Activated naive CD4-positive, alpha-beta T cell treated with anti-CD3 and anti-CD28 coated beads, Interleukin-2, amount 50 U/mL, for 16 hours (primary cell): ENCODE data around the gene MIA3.

Experiments used
- DNase-seq: peaks from one replicate; pipeline ENCODE4 v3.0.0-alpha.2; 2020

Gene MIA3

DNA sequence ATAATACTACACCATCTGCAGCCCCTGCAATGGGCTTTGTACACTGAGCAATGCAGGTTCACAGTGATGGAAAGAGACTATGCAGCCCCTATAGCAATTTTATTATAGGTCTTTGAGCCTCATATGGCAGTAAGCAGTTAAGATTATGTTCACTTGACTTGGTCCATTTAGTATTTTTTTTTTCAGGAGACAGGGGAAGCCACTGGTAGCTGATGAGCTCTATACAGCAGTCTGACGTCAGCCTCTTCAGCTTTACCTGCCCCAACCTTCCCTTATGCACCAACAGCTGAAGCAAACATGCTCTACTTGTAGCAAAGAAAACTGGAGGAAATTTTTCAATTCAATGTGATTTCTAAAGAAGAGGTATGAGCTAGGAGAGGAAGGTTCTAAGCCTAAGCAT is 62.2 kb downstream of the MIA3 start:
- no peak for DNase-seq

DNA sequence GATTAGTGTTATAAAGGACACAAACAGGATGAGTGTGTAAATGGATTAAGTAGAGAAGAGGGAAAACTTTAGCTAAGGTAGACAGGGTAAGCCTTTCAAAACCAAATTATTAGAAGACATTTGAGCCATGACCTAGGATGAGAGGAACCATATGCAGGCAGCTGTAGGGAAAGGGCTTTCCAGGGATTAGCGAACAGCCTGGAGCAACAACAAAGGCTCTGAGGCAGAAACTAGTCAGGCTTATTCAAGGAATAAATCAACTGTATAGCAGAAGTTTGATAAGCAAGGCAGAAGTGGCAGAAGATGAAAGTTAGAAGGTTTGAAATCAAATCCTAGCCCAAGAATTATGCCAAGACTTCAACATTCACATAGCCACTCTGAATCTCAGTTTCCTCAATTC is 73.1 kb downstream of the MIA3 start:
- DNase-seq: no peak

DNA sequence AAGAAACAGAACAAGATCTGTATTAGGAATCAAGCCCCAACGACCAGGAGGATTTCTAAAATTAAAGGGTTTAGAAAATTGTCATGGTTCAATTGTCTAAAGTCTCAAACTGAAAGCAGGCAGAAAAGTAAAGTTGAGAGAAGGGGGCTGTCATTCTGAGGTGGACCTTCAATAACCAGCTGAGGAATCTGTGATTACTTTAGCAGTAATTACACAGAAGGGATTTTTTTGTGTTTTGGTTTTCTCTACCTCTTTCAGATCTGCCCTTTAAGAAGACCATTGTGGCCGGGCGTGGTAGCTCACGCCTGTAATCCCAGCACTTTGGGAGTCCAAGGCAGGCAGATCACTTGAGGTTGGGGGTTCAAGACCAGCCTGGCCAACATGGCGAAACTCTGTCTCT is 77.0 kb downstream of the MIA3 start:
- no peak for DNase-seq

DNA sequence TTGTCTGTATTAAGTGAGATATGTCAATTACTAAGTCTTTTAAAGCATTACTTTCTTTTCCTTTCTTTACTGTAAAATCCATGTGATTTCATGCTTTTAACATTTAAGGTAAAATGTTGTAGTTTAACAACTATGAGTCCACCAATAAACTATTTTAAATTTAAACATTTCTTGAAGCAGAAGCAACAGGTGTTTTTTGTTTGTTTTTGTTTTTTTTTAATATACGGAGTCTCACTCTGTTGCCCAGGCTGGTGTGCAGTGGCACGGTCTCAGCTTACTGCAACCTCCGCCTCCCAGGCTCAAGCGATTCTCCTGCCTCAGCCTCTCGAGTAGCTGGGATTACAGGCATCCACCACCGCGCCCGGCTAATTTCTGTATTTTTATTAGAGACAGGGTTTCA is 78.8 kb downstream of the MIA3 start:
- no peak for DNase-seq

DNA sequence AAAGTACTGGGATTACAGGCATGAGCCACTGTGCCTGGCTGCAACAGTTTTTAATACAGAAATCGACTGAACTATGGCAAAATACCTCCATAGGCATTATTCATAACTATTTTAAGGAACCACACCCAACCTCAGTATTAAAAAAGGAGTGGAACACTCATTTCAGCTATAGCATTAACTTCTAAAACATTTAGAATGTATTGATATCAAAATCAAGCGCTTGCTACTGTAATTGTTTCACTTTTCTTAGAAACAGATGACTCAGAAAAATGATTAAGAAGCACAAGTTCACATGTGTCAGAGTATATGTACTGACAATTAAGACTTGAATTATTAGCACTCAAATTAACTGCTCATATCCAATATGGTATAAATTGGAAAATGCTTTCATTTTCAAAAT is 79.3 kb downstream of the MIA3 start:
- no peak for DNase-seq

DNA sequence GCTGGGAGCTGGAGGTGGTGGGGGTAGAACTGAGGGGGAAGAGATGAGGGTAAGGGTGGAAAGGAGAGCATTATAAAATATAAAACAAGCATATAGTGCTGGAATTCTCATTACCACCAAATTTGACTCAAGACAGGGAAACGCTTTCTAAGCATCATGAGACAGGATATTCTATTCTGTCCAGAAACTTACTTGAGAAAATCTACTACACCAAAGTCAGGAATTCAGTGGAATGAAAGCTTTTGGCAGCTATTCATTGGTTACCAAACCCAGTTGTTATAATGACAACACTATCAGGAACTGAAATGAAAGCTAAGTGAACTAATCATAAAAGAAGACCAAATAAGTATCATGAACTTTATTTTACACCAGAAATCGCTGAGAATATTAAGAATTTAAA is 79.9 kb downstream of the MIA3 start:
- no peak for DNase-seq

DNA sequence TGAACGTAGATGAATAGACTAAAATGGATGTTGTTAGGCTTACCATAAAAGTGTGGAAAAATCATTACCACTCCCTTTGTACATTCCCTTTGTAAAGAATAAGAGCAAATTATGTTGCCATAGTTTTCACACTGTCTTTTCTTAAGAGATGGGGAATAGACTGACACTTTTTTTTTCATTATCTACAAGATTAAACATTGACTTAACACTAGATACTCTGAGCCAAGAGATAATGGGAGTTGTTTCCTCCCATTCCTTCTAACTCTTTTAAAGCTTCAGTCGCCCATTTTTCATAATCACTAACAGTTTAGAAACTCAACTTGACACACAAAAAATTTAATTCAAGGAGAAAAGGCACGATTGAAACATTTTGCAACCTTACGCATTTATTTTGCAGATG is 84.3 kb downstream of the MIA3 start:
- no peak for DNase-seq

DNA sequence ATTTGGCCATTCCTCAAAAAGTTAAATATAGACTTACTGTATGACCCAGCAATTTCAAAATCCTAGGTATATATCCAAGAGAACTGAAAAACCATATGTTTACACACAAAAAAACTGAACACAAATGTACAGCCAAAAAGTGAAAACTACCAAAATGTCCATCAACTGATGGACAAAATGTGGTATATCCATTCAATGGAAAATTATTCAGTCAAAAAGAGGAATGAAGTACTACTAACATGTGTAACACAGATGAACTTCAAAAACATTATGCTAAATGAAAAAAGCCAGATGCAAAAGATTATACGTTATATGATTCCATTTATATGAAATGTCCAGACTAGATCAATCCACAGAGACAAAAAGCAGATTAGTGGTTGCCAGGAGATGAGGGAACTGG is 86.4 kb downstream of the MIA3 start:
- DNase-seq: no peak

DNA sequence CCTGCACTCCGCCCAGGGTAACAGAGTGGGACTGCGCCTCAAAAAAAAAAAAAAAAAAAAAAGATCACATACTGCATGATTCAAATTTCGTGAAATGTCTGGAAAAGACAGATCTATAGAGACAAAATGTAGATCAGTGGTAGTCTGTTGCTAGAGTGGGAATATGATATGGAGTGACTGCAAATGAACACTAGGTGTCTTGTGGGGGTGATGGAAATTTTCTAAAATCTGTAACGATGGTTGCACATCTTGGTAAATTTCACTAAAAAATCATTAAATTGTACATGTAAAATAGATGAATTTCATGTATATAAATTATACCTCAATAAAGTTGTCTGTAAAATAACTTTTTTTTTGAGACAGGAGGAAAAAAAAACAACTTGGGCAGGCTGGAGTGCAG is 88.9 kb downstream of the MIA3 start:
- no peak for DNase-seq

DNA sequence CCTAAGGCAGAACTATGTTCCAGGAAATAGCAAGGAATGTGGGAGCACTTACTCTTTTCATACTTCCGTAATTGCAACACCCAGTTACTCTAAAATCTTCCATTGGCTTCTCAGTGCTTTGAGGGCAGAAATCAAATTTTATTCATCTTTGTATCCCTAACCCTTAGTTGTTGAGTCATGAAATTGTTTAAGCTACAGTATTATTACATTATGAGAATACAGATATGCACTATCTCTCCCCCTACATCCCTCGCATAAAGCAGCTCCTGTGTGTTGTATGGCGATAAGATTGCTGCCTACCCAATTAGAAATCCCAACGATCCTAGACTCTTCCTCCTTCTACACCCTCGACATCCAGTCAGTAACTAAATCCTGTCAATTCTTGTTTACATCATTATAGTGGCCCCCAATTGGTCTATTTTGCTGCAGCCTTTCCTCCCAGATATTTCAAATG is 91.8 kb downstream of the MIA3 start:
- no peak for DNase-seq

DNA sequence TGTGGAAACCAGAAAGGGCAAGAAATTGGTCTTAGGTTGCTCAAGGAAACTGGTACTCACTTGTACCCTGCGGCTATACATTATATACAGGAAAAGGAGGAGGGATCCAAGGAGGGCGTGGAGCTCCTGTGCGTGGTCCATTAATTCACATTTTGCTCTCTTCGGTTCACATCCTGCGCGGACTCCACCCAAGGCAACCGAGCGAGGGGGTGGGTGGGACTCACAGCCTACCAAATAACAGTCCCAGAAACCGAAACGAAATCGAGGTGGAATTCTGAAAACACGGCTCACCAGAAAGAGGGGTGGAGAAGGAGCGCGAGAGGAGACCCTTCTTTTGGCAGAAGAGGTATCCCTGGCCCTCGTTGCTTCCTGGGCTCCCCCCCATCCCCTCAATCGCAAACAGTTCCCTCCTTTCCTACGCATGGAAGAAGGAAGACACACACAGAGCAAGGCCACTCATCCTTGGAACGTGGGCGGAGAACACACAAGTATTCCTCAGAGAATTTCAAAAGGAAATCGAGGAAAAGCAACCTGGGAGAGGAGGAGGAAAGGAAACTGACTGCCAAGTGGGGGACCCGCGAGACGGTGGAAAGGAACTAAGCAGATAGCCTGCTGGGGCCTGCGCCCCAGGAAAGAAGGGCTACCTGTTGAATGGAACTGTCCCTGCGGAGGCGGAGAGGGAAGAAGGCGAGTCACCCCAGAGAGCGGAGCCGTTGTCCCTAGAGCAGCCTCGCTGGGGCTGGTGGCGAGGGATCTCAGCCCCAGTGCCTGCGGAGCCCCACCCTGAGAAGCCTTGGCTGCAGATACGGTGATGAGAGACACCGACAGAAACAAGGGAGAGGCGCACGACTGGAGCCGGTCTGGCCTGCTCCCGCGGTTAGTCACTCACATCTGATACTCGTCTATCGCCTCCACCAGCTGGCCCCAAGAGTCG is 93.7 kb downstream of the MIA3 start:
- DNase-seq: peak; percentile 58

DNA sequence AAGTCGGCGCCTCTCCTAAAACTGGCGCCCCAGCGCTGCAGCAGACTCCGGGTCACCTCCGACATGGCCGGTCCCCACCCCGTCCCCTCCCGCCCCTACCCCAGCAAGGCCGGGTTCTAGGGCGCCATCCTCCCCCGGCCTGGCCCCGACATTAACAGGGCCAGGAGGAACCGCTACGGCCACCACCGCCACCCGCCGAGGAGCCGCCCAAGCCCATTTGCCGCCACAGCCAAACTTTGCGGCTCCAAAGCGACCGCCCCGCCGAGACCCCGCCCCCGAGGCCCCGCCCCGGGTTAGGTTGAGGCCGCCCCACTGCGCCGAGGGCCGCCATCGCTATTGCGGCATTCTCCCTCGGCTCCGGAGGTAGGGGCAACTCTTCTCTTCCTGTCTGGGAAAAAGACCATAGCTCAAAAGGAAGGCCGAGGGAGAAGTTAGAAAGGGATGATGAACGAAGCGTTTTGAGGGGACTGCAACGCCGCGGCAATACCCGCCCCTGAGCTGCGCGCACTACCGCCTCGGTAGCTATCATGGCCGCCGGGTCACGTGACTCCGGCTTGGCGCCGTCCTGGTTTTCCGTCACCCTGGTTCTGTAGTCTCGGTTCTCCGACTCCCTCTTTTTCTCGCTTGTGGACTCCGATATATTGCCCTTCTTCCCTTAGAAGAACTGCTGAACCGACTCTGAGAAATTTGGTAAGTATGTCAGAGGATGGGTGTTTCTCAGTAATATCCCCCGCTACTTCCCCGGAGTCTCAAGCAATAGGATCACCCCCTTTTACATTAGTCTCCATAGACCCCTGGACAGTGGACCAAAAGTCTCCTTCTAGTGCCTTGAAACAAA is 94.6 kb downstream of the MIA3 start, which contains the start of the genes AIDA and BROX:
Gene AIDA, minus strand, starts transcription at position 239 of the 838 bp plus-strand sequence. Its CDS starts 174 bp downstream, at position 65.
Gene BROX, plus strand, starts transcription at position 312 of the 838 bp plus-strand sequence. CDS start 3,136 bp downstream, outside the sequence.
- DNase-seq: peak; percentile 97

DNA sequence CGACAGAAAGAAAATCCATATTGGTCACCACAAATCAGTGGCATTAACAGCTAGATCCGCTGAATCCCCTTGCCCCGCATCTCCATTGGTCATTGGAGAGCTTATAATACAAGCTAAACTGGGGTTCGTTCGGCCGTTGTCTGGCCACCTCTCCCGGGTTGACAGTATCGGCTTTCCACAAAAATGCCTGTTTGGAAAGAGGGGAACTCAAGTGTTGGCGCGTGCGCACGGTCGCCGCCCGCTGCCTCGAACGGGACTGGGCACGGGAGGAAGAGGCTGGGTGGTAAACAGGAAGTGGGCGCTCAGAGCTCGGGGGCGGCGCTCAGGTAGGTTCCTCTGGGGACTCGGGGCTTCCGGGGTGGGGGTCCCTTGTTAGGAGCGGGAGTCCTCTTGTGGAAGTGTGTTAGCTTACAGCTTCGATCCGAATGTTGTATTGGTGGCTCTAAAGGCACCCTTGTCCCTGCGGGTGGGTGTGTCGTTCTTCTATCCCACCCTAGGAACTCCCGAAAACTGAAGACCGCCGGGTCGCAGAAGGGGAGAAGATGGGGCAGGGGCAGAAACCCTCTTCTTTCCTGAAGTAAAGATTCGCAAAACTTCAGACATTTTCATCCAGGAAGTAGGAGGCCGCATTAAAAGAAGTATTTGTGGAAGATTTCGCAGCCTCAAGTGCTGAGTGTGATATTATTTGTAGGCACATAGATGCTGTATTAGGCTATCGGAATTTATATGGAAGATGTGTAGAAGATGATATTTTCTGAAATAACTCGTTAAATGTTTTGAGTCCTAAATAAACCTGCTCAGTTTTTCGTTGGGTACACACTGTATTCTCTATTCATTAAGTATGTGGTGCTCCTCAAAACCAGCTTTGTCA is 95.4 kb downstream of the MIA3 start:
- peak; percentile 89 for DNase-seq

DNA sequence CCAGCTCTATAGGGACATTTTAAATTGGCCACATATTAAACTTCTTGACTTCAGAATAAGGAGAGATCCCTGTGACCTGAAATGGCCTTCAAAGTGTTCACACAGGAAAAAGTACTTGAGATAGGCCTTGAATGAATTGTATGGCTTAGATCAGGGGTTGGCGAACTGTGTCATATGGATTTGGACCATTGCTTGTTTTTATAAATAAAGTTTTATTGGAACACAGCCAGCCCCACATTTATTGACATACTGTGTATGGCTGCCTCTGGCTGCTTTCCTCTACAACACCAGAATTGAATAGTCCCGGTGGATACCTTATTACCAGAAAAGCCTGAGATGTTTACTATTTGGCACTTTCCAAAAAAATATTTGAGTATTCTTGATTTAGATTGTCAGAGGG is 98.5 kb downstream of the MIA3 start:
- no peak for DNase-seq
